GM12865 (cell line): Measurements from ENCODE around the gene EIF4G3.
"Not testable (repeated sequence)": the region's sequence is repeated elsewhere in the genome, so short reads cannot be mapped to it uniquely, and the experiment has no call there.

Experiments used
- DNase-seq: peaks from one replicate; pipeline ENCODE4 v3.0.0; 2010; ENCODE audit warnings: low read depth
- H3K4me3 ChIP-seq: 2 replicates; pipeline ENCODE4 v1.5.1; 2011; ENCODE audit warnings: mild to moderate bottlenecking, low read depth, low read length, control low read depth
- TF ChIP-seq, protein P1 (sequence below): IDR thresholded peaks from 2 replicates; pipeline ENCODE4 v1.5.1; 2011; ENCODE audit warnings: low read length, control low read depth, low read depth, inconsistent platforms; ENCODE audit not compliant: insufficient read depth; ENCODE audit errors: missing control alignments

EIF4G3 gene

DNA sequence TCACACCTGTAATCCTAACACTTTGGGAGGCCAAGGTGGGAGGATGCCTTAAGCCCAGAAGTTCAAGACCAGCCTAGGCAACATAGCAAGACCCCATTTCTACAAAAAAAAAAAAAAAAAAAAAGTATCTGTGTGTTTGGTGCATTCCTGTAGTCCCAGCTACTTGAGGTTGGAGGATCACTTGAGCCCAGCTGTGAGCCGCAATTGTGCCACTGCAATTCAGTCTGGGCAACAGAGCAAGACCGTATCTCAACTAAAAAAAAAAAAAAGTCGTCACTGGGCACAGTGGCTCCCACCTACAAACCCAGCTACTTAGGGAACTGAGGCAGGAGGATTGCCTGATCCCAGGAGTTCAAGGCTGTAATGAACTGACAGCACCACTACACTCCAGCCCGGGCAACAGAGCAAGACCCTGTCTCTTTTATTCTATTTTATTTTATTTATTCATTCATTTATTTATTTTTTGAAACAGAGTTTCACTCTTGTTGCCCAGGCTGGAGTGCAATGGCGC lies 8.6 kb upstream of the EIF4G3 start:
- no peak overlapping the region for H3K4me3 ChIP-seq
- TF ChIP-seq, protein P1, sequence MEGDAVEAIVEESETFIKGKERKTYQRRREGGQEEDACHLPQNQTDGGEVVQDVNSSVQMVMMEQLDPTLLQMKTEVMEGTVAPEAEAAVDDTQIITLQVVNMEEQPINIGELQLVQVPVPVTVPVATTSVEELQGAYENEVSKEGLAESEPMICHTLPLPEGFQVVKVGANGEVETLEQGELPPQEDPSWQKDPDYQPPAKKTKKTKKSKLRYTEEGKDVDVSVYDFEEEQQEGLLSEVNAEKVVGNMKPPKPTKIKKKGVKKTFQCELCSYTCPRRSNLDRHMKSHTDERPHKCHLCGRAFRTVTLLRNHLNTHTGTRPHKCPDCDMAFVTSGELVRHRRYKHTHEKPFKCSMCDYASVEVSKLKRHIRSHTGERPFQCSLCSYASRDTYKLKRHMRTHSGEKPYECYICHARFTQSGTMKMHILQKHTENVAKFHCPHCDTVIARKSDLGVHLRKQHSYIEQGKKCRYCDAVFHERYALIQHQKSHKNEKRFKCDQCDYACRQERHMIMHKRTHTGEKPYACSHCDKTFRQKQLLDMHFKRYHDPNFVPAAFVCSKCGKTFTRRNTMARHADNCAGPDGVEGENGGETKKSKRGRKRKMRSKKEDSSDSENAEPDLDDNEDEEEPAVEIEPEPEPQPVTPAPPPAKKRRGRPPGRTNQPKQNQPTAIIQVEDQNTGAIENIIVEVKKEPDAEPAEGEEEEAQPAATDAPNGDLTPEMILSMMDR: no peak
- no peak for DNase-seq

DNA sequence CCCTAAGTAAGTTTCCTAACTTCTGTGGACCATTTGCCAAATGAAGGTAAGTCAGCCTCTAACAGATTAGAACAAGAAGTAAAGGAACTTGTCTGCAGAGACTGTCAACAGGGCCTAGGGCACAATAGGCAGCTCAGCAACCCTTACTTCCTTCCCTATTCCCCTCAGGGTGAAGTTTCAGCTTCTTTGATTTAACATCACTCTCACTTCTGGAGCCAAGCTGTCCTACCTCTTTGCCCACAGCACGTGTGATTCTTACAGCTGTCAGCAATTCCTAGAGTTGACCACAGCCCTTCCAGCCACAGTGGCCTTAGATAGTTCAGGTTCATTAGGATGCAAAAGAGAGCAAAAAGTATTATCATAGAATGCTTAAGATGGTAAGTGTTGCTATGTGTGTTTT lies 7.6 kb upstream of the EIF4G3 start:
- peak; percentile 43 for DNase-seq
- TF ChIP-seq, protein P1: no peak
- H3K4me3 ChIP-seq: no peak overlapping the region

- no peak for DNase-seq
- TF ChIP-seq, protein P1: no peak
- no peak overlapping the region for H3K4me3 ChIP-seq
These were observed 5.6 kb upstream of the EIF4G3 start for GRCh38 chr1:21182181-21182731.

DNA sequence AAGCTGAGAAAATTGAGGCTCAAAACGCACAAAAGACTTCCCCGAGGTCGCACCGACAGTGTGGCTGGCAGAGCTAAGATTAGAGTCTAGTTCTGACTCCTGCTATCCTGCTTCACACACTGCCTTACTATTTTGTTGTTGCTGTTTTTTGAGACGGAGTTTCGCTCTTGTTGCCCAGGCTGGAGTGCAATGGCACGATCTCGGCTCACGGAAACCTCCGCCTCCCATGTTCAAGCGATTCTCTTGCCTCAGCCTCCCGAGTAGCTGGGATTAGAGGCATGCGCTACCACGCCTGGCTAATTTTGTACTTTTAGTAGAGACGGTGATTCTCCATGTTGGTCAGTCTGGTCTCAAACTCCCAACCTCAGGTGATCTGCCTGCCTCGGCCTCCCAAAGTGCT lies 1.6 kb upstream of the EIF4G3 start:
- DNase-seq, H3K4me3 ChIP-seq: not testable (repeated sequence)

DNA sequence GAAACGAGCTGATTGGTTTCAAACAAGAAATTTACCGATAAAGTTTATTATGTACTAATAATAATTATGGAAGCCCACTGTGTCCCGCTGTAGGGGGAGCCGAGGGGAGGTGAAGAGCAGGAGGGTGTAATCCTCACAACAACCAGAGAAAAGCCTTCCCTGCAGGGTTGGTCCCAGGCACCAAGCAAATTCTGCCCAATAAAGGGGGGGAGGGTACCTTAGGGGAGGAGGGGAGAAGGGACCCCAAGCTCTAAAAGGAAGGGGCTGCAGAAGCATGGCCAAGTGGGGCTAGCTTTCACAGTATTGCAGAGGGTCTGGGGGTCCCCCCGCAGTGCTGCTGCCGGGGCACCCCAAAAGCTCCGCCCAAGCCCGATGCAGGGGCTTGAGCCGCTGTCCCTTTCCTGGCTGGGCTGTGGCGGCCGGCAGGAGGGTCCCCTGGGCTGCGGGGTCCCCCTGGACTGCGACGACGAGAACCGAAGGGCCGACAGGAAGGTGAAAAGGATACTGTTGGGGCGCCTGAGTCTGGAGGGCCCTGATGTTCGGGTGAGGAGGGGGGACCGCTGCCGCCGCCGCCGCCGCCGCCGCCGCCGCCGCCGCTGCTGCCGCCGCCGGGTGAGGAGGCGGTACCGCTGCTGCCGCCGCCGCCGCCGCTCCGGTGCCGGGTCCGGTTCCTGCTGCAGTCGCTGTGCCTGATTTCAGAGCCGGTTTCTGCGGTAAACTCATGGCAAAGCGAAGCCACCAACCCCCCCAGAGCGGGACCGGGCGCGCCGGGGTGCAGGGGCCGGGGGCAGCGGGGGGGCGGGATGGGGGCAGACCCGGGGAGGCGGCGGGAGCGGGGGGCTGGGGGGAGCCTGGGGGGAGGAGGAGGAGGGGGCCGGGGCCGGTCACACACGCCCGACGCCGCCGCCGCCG lies 771 bp downstream of the EIF4G3 start:
- peak overlapping the region; percentile 100 for H3K4me3 ChIP-seq
- peak; percentile 41 for DNase-seq
- TF ChIP-seq, protein P1: no peak

GRCh38 chr1:21175324-21175669 lies 1.4 kb downstream of the EIF4G3 start:
- DNase-seq: peak; percentile 55
- TF ChIP-seq, protein P1: no peak
- peak overlapping the region; percentile 100 for H3K4me3 ChIP-seq

GRCh38 chr1:21174654-21175323 lies 1.9 kb downstream of the EIF4G3 start:
- TF ChIP-seq, protein P1: no peak
- no peak for DNase-seq
- peak overlapping the region; percentile 100 for H3K4me3 ChIP-seq
